Occipital lobe (tissue), 2 donors: Measurements from ENCODE around the gene MTHFSD. TPM values are rescaled to one million over a fixed set of nuclear protein-coding genes. Genes with fewer than 3 reads are reported as not detected.

Experiments
- DNase-seq: peaks from one replicate; lab custom pipeline; 2025; lab: John Stamatoyannopoulos, UW
- total RNA-seq: library from RNA; depleted of rRNA; stranded (reverse); fragments of >200 nt; gene quantifications from one replicate; pipeline ENCODE4 v1.2.3, GENCODE V29; 2014

The MTHFSD gene
- total RNA-seq, 1 donor from 2014 or later: 10.3 TPM

DNA sequence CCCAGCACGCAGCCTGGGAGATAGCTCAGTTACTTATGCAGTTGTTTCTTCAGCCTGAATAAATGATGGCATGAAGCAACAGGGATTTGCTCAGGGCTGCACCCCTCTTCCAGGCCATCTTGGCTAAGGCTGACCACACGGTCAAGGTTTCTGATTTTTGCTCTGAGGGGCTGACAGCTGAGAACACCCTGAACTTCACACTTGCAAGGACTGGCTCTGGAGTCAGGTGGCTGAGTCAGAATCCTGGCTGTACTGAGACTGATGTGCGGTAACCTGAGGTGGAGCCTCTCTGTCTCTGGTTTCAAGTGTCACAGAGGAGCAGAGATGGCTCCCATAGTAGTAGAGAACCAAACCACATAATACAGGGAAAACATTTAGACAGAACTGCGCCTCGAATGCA lies 4.8 kb downstream of the MTHFSD start:
- DNase-seq: no peak

DNA sequence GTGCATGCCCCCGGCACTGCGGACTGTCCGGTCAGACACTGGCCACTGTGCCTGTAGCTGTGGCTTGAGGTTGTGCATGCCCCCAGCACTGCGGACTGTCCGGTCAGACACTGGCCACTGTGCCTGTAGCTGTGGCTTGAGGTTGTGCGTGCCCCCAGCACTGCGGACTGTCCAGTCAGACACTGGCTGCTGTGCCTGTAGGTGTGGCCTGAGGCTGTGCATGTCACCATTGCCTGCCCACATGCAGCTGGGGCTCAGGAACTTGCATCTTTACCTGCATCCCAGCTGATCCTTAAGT lies 5.2 kb downstream of the MTHFSD start:
- no peak for DNase-seq

DNA sequence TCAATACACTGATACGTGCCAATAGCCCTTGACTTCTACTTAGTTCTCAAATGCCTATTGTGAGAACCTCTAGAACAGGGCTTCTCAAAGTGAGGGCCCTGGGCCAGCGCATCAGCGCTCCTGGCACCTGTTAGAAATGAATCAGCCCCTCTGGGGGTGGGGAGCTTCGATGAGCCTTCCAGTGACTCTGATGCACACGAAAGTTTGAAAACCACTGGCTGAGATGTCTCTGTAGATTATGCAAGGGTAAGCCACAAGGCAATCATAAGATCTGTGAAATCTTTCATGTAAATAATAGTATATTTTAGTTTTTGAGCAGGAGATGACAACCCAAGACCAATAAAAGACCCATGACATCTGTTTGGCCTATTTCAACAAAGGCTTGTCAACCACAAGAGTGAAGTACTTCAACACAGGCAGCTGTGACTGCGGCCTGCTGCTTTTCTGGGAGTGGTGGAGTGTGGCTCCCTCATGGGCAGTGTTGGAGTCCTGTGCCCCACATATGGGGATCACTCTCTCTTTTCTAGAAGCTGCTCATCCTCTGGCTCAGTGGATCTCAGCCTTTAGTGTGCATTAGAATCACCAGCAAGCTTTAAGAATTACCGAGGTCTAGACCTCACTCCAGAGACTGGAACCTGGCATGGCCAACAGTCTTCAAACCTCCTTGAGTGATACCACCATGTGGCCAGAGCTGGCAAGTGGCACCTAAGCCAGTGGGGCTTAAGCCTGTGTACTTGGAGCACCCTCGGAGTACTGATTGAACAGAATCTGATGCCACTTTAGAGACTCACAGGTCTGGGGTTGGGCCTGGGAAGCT lies 5.8 kb downstream of the MTHFSD start:
- no peak for DNase-seq

DNA sequence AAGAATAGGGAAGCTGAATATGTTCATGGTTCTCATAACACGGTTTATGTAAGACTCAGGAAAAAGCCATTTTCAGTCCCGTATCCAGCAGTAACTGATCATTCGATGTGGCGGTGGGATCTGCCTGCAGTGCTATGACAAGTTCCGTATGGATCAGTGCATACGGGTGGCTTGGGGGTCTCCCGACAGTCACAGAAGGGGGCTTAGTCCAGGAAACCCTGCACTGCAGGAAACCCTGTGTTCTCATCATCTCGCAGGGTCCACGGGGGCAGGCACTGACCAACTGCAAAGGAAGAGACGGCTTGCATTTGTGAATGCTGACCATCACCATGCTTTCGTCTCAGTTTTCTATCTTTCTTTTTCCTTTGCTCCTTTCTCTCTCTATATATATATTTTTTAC lies 7.7 kb downstream of the MTHFSD start:
- no peak for DNase-seq

DNA sequence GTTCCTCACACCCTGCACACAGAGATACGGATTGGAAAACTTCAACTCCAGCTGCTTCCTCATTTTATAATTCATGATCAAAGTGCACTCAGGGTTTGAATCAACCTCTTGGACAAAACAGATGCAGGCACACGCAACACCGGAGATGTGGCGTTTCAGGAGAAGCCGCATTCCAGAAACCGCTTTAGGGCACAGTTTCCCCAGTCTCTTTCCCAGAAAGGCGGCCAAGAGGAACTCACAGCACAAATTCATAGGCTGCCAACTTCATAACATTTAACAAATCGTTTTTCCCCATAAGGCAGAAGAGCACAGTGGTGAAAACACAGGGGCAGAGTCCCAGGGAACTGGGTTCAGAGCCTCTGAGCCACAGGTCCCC lies 8.4 kb downstream of the MTHFSD start:
- DNase-seq: no peak

DNA sequence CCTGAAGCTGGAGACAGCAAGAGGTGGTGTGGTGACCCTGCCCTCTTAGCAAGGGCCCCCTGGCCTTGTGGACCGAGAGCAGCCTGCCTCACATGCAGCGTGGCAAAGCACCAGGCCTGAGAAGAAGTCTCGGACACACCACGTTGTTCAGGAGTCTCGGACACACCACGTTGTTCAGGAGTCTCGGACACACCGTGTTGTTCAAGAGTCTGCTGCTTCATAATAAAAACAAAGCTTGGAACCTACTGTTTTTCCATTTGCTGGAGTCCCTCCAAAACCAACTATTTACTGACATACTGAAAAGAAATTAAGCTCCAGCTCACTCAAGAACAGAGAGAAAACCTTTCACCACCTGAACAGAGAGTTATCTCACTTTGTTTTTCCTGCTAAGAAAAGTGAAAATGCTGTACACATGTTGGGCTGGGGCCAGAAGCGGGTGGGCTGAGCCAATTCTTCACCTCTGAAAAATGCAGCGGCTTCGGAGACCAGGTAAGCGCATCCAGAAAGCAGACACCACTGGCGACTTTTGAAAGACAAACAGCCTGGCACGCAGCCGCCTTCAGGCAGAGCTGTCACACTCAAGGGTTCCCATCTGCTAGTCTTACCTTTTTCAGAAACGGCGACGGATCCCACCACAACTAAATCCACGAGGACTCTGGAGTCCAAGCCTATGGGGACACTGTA lies 8.9 kb downstream of the MTHFSD start:
- DNase-seq: no peak

DNA sequence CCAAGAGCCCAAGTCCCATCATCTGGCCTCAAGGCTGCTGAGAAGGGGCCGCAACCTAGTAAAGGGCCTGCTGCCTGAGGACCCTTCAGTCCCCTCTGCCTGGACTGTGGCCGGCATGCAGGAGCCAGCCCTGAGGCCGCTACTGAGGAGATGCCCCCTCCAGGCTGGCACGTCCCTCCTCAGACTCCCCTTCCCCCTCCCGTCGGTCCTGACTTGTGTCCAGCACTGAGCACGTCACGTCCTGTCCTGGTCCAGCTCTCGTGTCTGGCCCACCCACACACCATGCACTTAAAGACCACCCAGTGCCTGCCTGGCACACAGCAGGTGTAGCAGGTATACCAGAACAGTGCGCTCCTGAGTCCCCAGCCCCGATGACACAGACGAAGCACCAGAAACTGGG lies 9.6 kb downstream of the MTHFSD start:
- no peak for DNase-seq

DNA sequence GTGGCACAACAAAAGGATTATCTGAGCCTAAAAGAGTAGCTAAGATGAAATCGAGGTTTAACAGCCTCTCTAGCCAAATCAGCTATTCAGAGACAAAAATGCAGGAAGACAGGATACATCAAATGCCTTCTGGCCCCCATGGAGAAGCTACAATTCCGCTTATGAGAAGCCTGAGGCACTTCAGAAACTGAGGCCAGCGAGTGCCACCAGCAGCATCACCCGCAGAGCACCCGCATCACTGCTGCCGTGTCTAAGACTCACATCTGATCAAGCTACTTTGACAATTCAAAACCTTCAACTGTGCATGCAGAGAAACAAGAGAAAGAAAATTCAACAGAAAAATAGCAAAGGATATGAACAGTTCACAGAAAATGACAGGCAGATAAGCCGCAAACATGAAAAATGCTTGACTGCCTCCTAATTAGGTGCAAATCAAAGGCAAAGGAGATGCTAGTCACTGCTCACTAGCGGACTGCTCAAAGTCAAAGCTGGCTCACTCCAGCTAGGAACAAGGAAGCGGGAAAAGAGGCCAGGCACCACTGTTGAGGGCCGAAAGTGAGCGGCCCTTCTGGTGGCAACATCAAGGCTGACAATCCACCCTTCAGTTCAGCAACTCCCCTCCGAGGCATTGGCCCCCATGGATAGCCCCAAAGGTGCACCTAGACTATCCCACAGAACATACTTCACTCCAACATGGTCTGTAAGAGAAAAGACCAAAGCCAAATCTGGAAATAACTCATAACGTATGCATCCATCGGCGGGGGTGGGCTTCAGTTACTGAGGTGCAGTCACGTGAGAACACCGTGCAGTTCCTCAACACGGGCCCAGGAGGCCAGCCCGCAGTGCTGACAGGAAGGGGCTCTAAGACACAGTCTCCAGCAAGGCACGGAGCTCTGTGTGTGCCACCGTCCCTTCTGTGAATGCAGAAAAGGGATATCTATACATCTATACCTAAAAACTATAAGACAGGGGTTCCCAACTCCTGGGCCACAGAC lies 12.0 kb downstream of the MTHFSD start:
- no peak for DNase-seq

DNA sequence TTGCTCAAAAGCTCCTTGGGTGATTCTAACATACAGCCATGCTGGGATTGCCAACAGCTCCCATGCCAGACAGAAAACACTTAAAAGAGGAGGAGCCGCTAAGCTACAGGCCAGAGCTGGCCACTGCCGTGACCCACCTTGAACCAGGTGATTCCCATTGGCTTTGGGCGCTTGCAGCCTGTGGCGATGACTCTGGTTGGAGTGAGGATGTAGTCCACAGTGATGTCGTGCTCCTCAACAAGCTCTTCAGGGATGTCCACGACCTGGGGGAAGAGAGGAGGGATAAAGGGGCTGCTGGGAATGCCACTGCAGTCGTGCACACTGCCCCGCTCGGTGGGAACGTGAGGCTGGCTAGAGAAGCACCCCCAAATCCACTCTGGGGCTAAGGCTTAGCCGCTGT lies 13.5 kb downstream of the MTHFSD start:
- no peak for DNase-seq

DNA sequence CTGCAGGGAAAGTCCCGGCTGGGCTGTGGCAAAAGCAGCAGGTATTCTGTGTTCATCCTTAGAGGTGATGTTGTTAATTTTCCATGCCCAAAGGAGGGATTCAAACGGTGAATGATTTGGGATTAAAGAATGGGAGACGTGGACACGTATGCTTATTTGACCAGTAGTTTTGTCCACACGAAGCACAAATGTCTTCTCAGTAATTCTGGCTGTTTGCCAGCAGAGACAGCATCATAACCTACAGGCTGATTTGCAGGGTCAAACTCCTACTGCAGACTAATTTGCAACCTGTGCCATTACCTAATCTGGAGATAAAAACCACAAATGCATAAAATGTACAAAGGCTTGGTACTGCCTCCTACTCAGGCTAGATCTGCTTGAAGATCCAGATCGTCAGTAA lies 14.1 kb downstream of the MTHFSD start:
- no peak for DNase-seq

DNA sequence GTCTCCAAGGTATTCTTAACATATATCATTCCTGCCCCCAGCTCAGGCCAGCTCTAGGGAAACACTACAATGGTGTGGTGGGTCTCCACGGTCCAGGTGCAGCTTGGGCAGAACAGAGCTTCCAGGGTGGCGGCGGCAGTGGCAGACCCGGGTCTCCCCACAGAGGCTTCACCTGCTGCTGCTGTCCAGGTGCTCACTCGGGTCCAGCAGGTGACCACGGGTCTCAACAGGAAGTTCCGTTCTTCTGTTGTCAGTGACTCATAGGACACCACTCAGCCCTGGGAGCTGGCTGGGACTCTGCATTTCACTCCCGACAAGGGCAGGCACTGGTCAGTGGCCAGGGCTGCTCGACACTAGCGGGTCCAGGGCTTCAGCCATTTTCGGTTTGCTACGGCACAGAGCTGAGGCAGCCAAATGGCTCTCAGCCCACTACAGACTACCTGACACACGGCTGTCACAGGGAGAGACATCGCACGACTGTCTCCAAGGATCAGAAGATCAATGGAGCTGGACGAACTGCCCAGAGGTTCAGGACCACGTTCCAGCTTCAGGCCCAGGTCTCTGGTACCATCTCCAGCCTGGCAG lies 16.7 kb downstream of the MTHFSD start:
- DNase-seq: no peak

DNA sequence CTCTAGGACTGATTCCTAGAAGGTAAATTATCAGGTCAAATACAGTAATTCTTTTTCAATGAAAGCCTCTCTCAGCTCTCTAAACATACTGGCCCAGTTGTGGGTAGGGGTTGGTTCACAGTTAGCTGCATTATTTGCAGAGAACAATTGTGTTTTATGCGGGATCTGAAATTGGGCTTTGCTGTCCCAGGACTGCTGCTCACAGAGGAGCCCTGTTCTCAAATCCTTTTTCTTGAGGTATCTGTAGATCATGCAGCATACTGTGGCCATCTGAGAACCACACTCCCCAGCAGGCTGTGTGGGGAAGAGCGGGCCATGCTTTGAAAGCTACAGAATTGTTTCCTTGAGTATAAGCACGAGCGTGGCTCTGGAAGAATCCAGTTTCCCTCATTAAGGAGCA lies 17.5 kb downstream of the MTHFSD start:
- no peak for DNase-seq

DNA sequence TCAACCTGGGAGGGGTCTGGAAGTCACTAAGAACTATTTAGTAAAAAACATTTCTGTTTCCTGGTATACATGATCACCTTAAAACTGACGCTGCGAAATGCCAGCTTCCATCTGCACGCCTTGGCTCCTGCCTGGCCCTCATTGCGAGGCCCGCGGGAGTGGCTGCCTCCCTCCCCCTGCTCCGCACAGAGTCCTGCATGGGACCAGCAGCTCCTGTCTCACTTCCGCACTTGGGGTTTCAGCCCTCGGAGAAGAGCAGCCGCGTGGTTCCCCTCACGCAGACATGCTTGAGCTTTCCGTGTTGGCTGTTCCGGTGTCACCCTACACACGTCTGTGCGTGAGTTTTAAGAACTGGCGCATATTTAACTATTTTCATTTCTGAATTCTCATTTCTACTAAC lies 18.4 kb downstream of the MTHFSD start:
- no peak for DNase-seq

DNA sequence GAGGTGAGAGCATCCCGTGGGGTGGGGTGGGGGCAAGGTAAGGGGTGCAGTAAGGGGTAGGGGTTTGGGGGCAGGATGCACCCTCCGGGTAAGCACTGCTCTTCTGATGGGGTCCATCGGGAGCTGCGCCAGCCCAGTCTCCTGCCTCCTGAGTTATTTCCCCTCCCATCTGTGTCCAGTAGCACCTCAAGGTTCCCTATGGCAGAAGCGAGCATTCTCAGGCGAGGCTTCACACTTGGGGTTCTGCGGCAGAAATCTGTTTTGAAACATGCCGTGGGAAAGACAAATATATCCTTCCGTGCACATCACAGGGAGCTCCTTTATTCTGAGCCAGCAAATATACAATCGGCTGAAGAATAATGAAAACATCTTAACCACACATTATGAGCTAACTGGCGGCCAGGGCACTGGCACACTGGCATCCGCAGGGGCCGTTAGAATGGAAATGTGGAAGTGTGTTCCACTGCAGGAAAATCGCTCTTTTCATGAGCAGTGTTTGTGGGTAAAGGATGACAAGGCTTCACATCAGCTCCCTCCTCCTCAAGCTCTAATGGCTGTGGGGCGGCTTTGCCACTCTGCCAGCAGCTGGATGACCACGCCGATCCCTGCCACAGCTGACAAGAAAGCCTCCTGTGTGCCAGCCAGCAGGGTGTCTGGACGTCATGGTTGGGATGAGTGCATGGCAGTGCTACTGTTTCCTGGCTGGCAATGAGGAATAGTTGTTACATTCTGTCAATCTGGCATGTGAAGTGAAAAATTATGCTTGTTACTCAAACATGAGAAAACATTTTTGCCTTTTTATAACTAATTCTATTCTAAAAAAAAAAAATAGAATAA lies 20.0 kb downstream of the MTHFSD start:
- peak; percentile 66 for DNase-seq

DNA sequence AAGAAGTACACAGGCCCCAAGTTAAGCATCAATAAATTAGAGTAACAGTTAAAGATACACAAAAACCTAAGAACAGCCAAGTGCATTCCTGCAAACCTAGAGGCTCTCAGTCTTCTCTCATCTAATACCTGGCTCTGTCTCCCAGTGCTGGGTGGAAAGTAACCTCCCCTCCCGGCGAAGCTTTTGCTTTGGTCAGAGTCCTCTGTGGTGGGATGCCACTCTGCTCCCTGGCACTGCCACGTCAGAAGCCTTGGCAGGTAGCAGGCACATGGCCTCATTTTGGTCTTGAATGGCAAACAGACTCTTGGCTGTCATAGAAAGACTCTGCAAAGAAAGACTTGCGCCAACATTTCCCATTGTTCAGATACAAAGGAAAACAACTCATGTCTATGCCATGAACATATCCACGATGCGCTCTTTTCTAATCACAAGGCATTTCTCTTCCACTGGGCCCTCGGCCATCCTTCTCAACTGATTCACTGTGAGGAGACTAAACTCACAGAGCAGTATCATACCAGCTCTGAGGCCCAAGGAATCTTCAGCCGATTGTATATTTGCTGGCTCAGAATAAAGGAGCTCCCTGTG lies 21.2 kb downstream of the MTHFSD start:
- DNase-seq: no peak

DNA sequence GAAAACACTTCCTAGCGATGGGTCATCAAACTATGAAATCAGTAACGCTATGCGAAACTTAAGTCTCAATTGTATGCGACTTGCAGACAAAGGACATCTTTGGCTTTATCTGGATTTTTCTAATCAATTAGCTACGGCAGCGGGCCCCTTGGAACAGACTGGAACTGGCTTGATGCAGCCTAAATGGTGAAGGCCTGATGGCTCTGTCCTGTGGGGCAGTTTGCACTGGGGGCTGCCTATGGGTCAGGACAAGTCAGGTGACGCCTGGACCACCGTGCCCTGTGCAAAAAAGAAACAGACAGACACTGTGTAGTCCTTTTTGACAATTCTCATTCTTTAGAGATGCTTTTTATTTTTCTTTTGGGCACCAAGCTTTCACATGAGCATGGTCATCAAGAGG lies 22.0 kb downstream of the MTHFSD start:
- DNase-seq: no peak

DNA sequence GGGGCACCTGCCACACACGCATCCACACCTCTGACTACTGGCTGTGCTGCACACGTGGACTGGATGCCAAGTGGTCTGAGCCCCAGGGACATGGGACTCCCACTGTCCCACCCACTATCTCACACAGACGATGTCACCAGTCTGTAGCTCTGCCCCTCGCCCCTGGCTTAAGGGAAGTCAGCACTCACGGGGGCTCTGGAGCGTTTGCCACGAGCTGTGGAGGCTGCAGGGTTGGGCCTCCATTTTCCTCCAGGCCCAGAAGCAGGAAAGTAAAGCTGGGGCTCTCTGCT lies 22.6 kb downstream of the MTHFSD start:
- no peak for DNase-seq

DNA sequence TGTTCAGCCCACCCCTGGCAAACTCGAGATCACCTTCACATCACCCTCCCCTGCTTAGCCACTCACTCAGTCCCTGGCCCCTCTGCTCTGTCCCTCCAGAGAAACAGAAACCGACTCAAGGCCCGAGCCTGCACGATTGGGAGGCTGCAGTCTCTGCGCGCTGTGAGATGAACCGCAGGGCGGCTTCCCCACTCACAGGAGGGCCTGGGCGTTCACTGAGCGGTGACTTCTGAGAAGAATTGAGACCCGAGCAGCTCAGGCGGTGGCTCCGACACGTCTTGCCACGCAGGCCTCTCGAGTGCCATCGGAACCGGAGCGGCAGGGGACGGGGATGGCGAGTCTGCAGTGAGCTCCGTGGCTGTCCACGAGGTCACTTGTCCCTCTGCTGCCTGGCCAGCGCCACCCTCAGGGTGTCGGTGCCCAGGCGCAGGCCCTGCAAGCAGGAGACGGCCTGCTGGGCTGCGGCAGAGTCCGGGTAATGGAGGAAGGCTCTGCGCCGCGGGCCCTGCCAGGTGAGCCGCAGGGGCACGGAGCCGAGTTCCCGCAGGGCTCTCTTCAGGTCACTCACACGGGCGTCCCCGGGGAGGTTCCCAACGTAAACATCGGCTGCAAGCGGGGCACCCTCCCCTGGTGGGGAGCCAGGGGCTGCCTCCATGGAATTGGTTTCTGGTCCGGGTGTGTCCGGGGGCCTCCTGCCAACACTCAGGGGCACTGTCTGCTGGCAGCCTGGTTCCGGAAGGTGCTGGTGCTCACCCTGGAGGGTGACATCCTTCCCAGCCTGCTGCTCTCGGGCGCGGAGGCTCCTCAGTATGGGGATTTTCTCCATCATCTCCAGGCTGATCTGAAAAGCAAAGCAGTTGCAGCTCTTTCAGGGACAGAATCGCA lies 23.2 kb downstream of the MTHFSD start:
- no peak for DNase-seq

DNA sequence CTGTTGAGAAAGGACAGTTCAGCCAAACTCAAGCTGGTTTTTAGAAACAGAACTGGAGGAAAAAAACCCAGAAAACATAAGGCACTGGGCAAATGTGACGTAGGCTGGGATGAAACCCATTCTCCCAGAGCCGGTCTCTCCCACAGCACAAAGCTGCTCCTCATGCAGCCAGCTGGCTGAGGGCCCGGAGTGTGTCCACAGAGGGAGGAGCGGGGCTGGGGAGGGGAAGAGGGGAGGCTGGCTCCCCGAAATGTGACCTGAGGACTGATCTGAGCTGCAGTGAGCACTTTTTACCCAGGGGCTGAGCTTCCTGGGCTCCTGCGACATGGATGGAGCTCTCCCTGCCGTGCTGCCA lies 23.9 kb downstream of the MTHFSD start:
- DNase-seq: peak; percentile 67
